ENCODE data around the gene CHP2.
"Not testable (repeated sequence)": the region's sequence is repeated elsewhere in the genome, so short reads cannot be mapped to it uniquely, and the experiment has no call there.

CHP2 gene

GRCh38 chr16:23712976-23713375 is 41.9 kb upstream of the CHP2 start, which contains the start of gene ERN2:
TSS of gene ERN2 (minus strand) at chr16:23713222. CDS start at chr16:23713187, 35 bp downstream.
- H3K4me3 ChIP-seq (ENCODE audit: low read depth, low read length), result no peak within 1 kb of the TSS
- DNase-seq (ENCODE audit: low read depth), result no peak

DNA sequence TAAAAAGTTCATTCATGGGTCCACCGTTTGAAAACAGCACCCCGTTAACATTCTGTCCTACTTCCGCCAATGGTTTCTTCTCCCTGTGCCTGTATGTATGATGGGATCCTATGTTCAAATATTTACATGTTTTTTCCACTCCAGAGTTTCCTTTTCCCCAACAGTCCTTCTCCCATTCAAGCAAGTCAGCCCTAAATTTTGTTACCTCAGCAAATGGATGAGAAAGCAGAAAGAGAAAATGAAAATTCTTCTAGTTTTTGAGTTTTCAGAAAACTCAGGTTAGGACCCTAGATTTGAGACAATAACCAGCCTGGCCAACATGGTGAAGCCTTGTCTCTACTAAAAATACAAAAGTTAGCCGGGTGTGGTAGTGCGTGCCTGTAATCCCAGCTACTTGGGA is 38.3 kb upstream of the CHP2 start:
- DNase-seq (ENCODE audit: low read depth), result no peak
- no peak overlapping the region for H3K4me3 ChIP-seq (ENCODE audit: low read depth, low read length)
- TF ChIP-seq CTCF (IDR thresholded peaks at IDR 0.05; ENCODE audit: low read depth, low read length, missing control alignments), result no peak

More at GRCh38 chr16:23712976-23713375, 41.9 kb upstream of the CHP2 start, which contains the start of gene ERN2:
- no peak for TF ChIP-seq CTCF (IDR thresholded peaks at IDR 0.05; ENCODE audit: low read depth, low read length, missing control alignments)

GRCh38 chr16:23722613-23723240 is 32.1 kb upstream of the CHP2 start:
- not testable (repeated sequence) for DNase-seq (ENCODE audit: low read depth); H3K4me3 ChIP-seq (ENCODE audit: low read depth, low read length)

DNA sequence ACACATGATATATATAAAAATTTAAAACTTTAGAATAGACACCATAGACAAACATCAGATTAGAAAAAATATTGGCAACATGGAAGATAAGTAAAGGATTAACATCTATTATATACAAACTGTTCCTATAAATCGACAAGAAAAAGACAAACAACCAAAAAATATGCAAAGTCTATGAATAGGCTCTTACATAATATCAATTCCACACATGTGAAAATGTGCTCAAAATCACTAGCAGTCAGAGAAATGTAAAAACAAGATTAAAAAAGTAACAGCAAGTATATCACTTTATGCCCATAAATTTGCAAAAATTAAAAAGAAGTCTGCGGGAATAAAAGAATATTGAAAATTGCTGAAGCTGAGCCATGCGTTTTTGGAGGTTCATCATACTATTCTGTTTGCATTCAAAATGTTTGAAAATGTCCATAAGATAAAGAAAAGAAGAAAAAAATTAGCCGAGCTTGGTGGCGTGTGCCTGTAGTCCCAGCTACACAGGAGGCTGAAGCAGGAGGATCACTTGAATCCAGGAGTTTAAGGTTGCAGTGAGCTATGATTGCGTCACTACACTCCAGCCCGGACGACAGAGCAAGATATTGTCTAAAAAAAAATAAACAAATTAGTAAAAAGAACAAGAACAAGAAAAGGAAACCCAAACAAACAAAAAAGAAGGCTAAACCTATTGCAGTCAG is 30.6 kb upstream of the CHP2 start:
- TF ChIP-seq CTCF (IDR thresholded peaks at IDR 0.05; ENCODE audit: low read depth, low read length, missing control alignments), result no peak
- H3K4me3 ChIP-seq (ENCODE audit: low read depth, low read length), result no peak overlapping the region
- DNase-seq (ENCODE audit: low read depth), result no peak

- TF ChIP-seq CTCF (IDR thresholded peaks at IDR 0.05; ENCODE audit: low read depth, low read length, missing control alignments), result no peak
- H3K4me3 ChIP-seq (ENCODE audit: low read depth, low read length), result no peak overlapping the region
- DNase-seq (ENCODE audit: low read depth), result no peak
Observed at GRCh38 chr16:23724785-23725131, 30.1 kb upstream of the CHP2 start.

DNA sequence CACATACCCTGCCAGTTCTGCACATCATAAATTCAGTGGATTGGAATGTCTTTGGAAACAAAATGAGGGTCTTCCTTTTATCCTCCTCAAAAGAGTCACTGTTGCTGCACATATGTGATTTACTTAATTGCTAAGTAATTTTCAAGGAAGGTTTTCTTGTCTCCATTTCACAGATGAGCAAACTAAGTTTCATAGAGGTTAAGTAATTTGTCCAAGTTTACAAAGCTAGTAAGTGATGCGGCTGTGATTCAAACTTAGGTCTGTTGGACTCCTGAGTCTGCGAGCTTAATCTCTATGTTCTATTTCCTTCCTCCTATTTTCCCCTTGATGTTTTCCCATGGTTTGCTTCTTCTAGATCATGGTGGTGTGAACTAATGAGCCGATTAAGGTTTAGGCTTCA is 28.1 kb upstream of the CHP2 start:
- TF ChIP-seq CTCF (IDR thresholded peaks at IDR 0.05; ENCODE audit: low read depth, low read length, missing control alignments), result no peak
- no peak overlapping the region for H3K4me3 ChIP-seq (ENCODE audit: low read depth, low read length)
- DNase-seq (ENCODE audit: low read depth), result no peak

- DNase-seq (ENCODE audit: low read depth), result no peak
- no peak overlapping the region for H3K4me3 ChIP-seq (ENCODE audit: low read depth, low read length)
- TF ChIP-seq CTCF (IDR thresholded peaks at IDR 0.05; ENCODE audit: low read depth, low read length, missing control alignments), result no peak
Observed at GRCh38 chr16:23728112-23728477, 26.7 kb upstream of the CHP2 start.
